Osteocyte (in vitro differentiated cells): ENCODE data around the gene FAM118A. TPM values are rescaled to one million over a fixed set of nuclear protein-coding genes. Genes with fewer than 3 reads are reported as not detected.
"Not testable (repeated sequence)": the region's sequence is repeated elsewhere in the genome, so short reads cannot be mapped to it uniquely, and the experiment has no call there.

Experiments used
- DNase-seq: peaks from one replicate; pipeline ENCODE4 v3.0.0; 2021; ENCODE audit warnings: mixed read lengths; ENCODE audit not compliant: unreplicated experiment; ENCODE audit errors: extremely low spot score
- H3K27ac Mint-ChIP-seq: one replicate; pipeline ENCODE4 v1.8.0; 2021; ENCODE audit warnings: mild to moderate bottlenecking, mixed read lengths; ENCODE audit not compliant: unreplicated experiment
- H3K27me3 Mint-ChIP-seq: one replicate; pipeline ENCODE4 v1.8.0; 2021; ENCODE audit warnings: mixed read lengths; ENCODE audit not compliant: unreplicated experiment
- H3K36me3 Mint-ChIP-seq: one replicate; pipeline ENCODE4 v1.8.0; 2021; ENCODE audit warnings: mixed read lengths; ENCODE audit not compliant: unreplicated experiment
- H3K4me1 Mint-ChIP-seq: one replicate; pipeline ENCODE4 v1.8.0; 2021; ENCODE audit warnings: mixed read lengths; ENCODE audit not compliant: unreplicated experiment
- H3K4me3 Mint-ChIP-seq: one replicate; pipeline ENCODE4 v1.8.0; 2021; ENCODE audit warnings: mild to moderate bottlenecking, moderate library complexity, mixed read lengths; ENCODE audit not compliant: unreplicated experiment
- H3K9me3 Mint-ChIP-seq: one replicate; pipeline ENCODE4 v1.8.0; 2021; ENCODE audit warnings: mixed read lengths; ENCODE audit not compliant: unreplicated experiment
- CTCF ChIP-seq: fragments of 200-600 bp; sonication (generic); IDR thresholded peaks from 2 replicates; pipeline ENCODE4 v1.5.0; 2021; ENCODE audit warnings: antibody characterized with exemption, mild to moderate bottlenecking, moderate library complexity
- total RNA-seq: library from RNA; stranded (reverse); gene quantifications from 2 replicates; pipeline ENCODE4 v1.2.1, GENCODE V29; 2021

The FAM118A gene
- total RNA-seq, 1 donor from 2014 or later: 110 TPM

DNA sequence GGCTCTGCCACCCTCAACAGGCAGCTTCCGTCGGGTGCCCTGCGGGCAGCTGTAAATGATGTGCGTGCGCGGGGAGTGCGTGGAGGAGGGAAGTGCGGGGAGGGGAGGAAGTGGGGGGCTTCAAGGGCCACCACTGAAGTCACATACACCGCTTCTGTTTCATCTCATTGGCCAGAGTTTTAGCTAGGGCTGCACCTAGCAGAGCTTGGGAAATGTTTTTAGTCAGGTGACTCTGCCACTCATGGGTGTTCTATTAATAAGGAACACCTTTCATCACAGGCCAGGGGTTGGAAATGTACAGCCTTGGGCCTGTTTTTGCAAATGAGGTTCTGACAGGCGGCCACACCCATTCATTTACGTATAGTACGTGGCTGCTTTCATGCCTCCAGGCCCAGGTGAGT is 14.6 kb downstream of the FAM118A start:
- no peak for TF ChIP-seq CTCF
- no peak for DNase-seq
- Mint-ChIP-seq H3K36me3 (peaks cover 31% of the 10 kb centered on the region), H3K9me3 (no peaks in the 10 kb centered on the region), H3K4me3 (no peak overlapping the region), H3K4me1 (peaks cover 12% of the 10 kb centered on the region), H3K27ac (no peak overlapping the region), H3K27me3 (no peaks in the 10 kb centered on the region)

DNA sequence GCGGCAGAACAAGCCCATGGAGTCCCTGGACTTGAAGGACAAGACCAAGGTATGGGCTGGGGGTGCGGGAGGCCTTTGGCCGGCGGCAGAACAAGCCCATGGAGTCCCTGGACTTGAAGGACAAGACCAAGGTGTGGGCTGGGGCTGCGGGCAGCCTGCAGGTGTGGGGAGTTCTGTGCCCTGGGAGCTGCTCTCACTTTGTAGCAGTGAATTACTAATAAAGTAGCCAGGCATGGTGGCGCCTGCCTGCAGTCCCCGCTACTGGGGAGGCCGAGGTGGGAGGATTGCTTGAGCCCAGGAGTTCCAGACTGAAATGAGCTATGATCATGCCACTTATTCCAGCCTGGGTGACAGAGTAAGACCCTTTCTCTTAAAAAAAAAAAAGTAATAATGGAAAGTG is 18.5 kb downstream of the FAM118A start:
- H3K27ac Mint-ChIP-seq, H3K27me3 Mint-ChIP-seq: not testable (repeated sequence)
- H3K36me3 Mint-ChIP-seq: peaks cover 48% of the 10 kb centered on the region

GRCh38 chr22:45328822-45329529 is 19.2 kb downstream of the FAM118A start:
- Mint-ChIP-seq H3K27me3 (no peaks in the 10 kb centered on the region), H3K36me3 (peaks cover 41% of the 10 kb centered on the region), H3K9me3 (no peaks in the 10 kb centered on the region), H3K27ac (no peak overlapping the region), H3K4me3 (no peak overlapping the region), H3K4me1 (no peaks in the 10 kb centered on the region)
- no peak for TF ChIP-seq CTCF
- no peak for DNase-seq

More for the DNA sequence above, 18.5 kb downstream of the FAM118A start:
- H3K4me3 Mint-ChIP-seq, H3K9me3 Mint-ChIP-seq, DNase-seq, H3K4me1 Mint-ChIP-seq: not testable (repeated sequence)

DNA sequence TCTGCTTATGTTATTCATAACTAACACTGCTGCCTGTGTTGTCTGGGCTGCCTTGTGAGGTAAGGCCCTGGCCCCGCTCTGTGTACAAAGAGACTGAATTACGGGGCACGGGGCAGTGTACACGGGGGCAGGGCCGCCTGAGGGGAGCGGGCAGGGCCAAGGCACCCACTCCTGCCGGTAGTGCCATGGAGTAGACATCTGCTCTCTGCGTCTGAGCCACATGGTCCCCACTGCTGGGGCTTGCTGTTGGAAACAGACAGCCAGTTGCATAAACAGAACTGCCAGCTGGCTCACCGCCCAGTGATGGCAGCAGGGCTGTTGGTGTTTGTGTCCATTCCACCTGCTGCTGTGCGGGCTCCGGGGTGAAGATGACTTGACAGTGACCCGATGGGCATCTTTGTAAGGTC is 19.8 kb downstream of the FAM118A start:
- H3K36me3 Mint-ChIP-seq: peaks cover 39% of the 10 kb centered on the region

DNA sequence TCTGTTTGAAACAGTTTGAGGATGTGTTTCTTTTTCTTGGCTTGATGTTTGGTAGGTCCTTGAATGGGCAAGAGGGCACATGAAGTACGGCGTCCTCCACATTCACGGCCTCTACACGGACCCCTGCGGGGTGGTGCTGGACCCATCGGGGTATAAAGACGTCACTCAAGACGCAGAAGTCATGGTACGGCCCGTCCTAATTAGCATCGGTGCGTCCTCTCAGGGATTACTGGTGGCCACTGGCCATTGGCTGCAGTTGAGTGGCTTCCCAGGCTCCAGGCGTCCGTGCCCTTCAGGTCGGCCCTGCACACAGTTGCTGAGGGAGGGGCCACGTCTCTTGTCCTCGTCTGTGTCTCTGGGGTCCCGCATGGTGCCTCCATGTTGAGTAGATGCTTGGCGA is 20.8 kb downstream of the FAM118A start:
- DNase-seq: no peak
- no peak overlapping the region for H3K4me3 Mint-ChIP-seq
- no peaks in the 10 kb centered on the region for H3K9me3 Mint-ChIP-seq
- H3K36me3 Mint-ChIP-seq: peaks cover 31% of the 10 kb centered on the region
- TF ChIP-seq CTCF: no peak
- H3K27me3 Mint-ChIP-seq: no peaks in the 10 kb centered on the region
- H3K4me1 Mint-ChIP-seq: no peaks in the 10 kb centered on the region
- H3K27ac Mint-ChIP-seq: no peak overlapping the region

More for the DNA sequence above, 19.8 kb downstream of the FAM118A start:
- TF ChIP-seq CTCF: no peak
- H3K27ac Mint-ChIP-seq: no peak overlapping the region
- H3K4me1 Mint-ChIP-seq: no peaks in the 10 kb centered on the region
- H3K9me3 Mint-ChIP-seq: no peaks in the 10 kb centered on the region
- H3K4me3 Mint-ChIP-seq: no peak overlapping the region
- DNase-seq: no peak
- H3K27me3 Mint-ChIP-seq: no peaks in the 10 kb centered on the region
